Neural cell (in vitro differentiated cells): Measurements from ENCODE around the gene TGFBR3.

Experiments
- CTCF ChIP-seq: fragments of 450-650 bp; IDR thresholded peaks from 2 replicates; pipeline ENCODE4 v1.5.1; 2014; ENCODE audit warnings: antibody characterized with exemption, mild to moderate bottlenecking, moderate library complexity; ENCODE audit not compliant: poor library complexity, severe bottlenecking
- EP300 ChIP-seq: fragments of 450-650 bp; conservative IDR thresholded peaks from 2 replicates; pipeline ENCODE4 v1.6.1; 2014; ENCODE audit warnings: antibody characterized with exemption, mild to moderate bottlenecking, moderate library complexity; ENCODE audit not compliant: poor library complexity, severe bottlenecking
- EZH2 ChIP-seq: fragments of 200-600, 300-800 bp; shearing (Covaris generic), sonication (generic); IDR thresholded peaks from 2 replicates; pipeline ENCODE4 v1.6.1; 2014; ENCODE audit warnings: antibody characterized with exemption, low read length, borderline replicate concordance, mild to moderate bottlenecking; ENCODE audit not compliant: insufficient read depth, poor library complexity, severe bottlenecking
- POLR2AphosphoS5 ChIP-seq: IDR thresholded peaks from 2 replicates; pipeline ENCODE4 v1.6.1; 2012
- RAD21 ChIP-seq: fragments of 450-650 bp; conservative IDR thresholded peaks from 2 replicates; pipeline ENCODE4 v1.6.1; 2014; ENCODE audit warnings: antibody characterized with exemption, mild to moderate bottlenecking, moderate library complexity
- TF ChIP-seq, protein P1 (sequence below): IDR thresholded peaks from 2 replicates; pipeline ENCODE4 v1.6.1; 2012; ENCODE audit warnings: borderline replicate concordance

GRCh38 chr1:91816031-91816430 is 69.9 kb downstream of the TGFBR3 start:
- TF ChIP-seq, protein P1, sequence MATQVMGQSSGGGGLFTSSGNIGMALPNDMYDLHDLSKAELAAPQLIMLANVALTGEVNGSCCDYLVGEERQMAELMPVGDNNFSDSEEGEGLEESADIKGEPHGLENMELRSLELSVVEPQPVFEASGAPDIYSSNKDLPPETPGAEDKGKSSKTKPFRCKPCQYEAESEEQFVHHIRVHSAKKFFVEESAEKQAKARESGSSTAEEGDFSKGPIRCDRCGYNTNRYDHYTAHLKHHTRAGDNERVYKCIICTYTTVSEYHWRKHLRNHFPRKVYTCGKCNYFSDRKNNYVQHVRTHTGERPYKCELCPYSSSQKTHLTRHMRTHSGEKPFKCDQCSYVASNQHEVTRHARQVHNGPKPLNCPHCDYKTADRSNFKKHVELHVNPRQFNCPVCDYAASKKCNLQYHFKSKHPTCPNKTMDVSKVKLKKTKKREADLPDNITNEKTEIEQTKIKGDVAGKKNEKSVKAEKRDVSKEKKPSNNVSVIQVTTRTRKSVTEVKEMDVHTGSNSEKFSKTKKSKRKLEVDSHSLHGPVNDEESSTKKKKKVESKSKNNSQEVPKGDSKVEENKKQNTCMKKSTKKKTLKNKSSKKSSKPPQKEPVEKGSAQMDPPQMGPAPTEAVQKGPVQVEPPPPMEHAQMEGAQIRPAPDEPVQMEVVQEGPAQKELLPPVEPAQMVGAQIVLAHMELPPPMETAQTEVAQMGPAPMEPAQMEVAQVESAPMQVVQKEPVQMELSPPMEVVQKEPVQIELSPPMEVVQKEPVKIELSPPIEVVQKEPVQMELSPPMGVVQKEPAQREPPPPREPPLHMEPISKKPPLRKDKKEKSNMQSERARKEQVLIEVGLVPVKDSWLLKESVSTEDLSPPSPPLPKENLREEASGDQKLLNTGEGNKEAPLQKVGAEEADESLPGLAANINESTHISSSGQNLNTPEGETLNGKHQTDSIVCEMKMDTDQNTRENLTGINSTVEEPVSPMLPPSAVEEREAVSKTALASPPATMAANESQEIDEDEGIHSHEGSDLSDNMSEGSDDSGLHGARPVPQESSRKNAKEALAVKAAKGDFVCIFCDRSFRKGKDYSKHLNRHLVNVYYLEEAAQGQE: no peak
- no peak for TF ChIP-seq EP300
- TF ChIP-seq EZH2: no peak
- no peak for TF ChIP-seq CTCF
- TF ChIP-seq POLR2AphosphoS5: no peak
- TF ChIP-seq RAD21: no peak
